ENCODE results near the gene PCED1B. TPM values are rescaled to one million over a fixed set of nuclear protein-coding genes. Genes with fewer than 3 reads are reported as not detected.

Gene PCED1B
- total RNA-seq, 1 donor from 2014 or later = 0.55 TPM

DNA sequence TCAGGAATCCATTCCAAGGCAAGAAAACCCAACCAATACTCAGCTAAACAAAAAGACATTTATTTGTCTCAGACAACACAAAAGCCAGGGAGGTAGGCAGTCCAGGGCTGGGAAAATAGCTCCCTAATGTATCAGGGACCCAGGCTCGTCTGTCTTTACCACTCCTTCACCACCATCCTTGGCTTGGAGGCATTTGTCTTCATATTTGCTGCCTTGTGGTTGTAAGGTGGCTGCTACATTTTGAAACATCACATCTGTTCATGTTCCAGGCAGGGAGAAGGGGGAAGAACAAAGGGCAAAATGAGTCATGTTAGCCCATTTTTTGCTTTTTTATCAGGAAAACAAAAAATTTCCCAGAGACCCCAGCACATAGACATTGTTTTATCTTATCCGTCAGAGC is 44.8 kb upstream of the PCED1B start:
- Histone ChIP-seq H3K36me3 (no peaks in the 10 kb centered on the region), H3K4me3 (no peak overlapping the region), H3K9me3 (replicated peaks) (no peaks in the 10 kb centered on the region), H3K27ac (replicated peaks) (no peak overlapping the region), H3K27me3 (ENCODE audit: low read depth) (peaks cover 8% of the 10 kb centered on the region), H3K4me1 (peaks cover 6% of the 10 kb centered on the region)
- intact Hi-C loops (cut with micrococcal nuclease) = loop anchor here (10.0 kb wide), 2 partner anchors 270 to 360 kb away; no protein-coding TSS in a partner anchor
- no peak for DNase-seq
- TF ChIP-seq, protein P1, sequence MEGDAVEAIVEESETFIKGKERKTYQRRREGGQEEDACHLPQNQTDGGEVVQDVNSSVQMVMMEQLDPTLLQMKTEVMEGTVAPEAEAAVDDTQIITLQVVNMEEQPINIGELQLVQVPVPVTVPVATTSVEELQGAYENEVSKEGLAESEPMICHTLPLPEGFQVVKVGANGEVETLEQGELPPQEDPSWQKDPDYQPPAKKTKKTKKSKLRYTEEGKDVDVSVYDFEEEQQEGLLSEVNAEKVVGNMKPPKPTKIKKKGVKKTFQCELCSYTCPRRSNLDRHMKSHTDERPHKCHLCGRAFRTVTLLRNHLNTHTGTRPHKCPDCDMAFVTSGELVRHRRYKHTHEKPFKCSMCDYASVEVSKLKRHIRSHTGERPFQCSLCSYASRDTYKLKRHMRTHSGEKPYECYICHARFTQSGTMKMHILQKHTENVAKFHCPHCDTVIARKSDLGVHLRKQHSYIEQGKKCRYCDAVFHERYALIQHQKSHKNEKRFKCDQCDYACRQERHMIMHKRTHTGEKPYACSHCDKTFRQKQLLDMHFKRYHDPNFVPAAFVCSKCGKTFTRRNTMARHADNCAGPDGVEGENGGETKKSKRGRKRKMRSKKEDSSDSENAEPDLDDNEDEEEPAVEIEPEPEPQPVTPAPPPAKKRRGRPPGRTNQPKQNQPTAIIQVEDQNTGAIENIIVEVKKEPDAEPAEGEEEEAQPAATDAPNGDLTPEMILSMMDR (IDR thresholded peaks at IDR 0.05; ENCODE audit: borderline replicate concordance) = no peak

DNA sequence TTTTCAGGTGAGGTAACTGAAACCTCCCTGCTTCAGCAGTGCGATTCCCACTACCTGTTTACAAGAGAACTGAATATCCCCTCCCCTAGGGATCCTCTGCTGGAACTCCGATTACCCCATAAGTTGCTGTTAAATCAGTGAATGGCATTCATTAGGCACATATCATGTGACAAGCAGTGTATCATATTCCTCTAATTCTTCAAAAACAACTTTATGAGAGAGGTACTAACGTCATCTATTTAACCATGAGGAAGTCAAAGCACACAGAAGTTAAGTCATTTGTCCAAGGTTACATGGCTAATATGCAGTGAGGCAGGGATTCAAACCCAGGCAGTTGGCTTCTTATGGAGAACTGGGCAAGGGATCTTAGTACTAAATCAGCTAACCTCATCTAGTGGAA is 43.9 kb upstream of the PCED1B start:
- Histone ChIP-seq H3K4me3 (no peak overlapping the region), H3K27me3 (ENCODE audit: low read depth) (peaks cover 8% of the 10 kb centered on the region), H3K36me3 (no peaks in the 10 kb centered on the region), H3K4me1 (peaks cover 6% of the 10 kb centered on the region), H3K9me3 (replicated peaks) (no peaks in the 10 kb centered on the region), H3K27ac (replicated peaks) (no peak overlapping the region)
- intact Hi-C loops (cut with micrococcal nuclease) = loop anchor here (10.0 kb wide), 2 partner anchors 269 to 359 kb away; no protein-coding TSS in a partner anchor
- TF ChIP-seq, protein P1 (IDR thresholded peaks at IDR 0.05; ENCODE audit: borderline replicate concordance) = no peak
- DNase-seq = no peak

DNA sequence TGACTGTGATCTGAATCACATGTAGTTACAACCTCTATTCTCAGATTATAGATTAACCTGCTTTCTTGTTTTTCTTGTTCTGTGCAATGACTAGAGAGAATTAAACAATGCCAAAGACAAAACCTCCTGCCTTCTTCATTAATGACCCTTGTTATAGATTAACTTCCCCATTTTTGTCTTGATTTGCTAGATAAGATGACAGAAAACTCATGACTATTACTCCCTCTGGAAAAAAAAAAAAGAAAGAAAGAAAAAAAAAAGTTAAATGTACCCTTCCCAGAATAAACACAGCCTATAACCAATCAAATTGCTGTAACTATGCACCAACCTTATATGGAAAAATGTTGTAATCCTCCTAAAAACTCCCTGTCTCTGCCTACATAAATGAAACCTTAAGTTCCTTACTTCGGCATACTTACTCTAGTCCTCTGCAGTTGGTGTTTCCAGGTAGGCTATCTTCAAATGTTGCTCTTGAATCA is 41.1 kb upstream of the PCED1B start:
- H3K36me3 ChIP-seq = no peaks in the 10 kb centered on the region
- peaks cover 8% of the 10 kb centered on the region for H3K27me3 ChIP-seq (ENCODE audit: low read depth)
- intact Hi-C loops (cut with micrococcal nuclease) = loop anchor here (10.0 kb wide), 2 partner anchors 266 to 356 kb away; no protein-coding TSS in a partner anchor
- DNase-seq = no peak
- H3K27ac ChIP-seq (replicated peaks) = no peak overlapping the region
- no peaks in the 10 kb centered on the region for H3K4me1 ChIP-seq
- H3K9me3 ChIP-seq (replicated peaks) = peaks cover 14% of the 10 kb centered on the region
- H3K4me3 ChIP-seq = no peak overlapping the region
- TF ChIP-seq, protein P1 (IDR thresholded peaks at IDR 0.05; ENCODE audit: borderline replicate concordance) = no peak

DNA sequence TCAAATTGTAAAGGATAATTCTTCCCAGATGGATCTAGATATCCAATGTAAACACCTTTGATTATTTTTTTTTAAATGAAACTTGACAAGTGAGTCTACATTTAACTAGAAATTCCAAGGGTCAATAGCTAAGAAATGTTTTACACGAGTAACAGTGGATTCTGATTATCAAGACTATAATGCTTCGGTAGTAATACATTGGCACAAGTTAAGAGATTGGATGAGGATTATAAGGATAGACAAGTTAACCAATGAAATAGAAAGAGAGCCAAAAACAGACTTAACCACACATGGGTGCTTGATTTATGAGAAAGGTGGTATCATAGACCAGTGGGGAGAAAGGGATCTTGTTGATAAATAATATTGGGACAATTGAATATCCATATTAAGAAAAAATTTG is 40.3 kb upstream of the PCED1B start:
- no peak for DNase-seq
- H3K4me3 ChIP-seq = no peak overlapping the region
- H3K4me1 ChIP-seq = no peaks in the 10 kb centered on the region
- H3K36me3 ChIP-seq = no peaks in the 10 kb centered on the region
- H3K27ac ChIP-seq (replicated peaks) = no peak overlapping the region
- H3K27me3 ChIP-seq (ENCODE audit: low read depth) = peaks cover 8% of the 10 kb centered on the region
- intact Hi-C loops (cut with micrococcal nuclease) = loop anchor here (10.0 kb wide), 2 partner anchors 266 to 356 kb away; no protein-coding TSS in a partner anchor
- peaks cover 14% of the 10 kb centered on the region for H3K9me3 ChIP-seq (replicated peaks)
- TF ChIP-seq, protein P1 (IDR thresholded peaks at IDR 0.05; ENCODE audit: borderline replicate concordance) = no peak

DNA sequence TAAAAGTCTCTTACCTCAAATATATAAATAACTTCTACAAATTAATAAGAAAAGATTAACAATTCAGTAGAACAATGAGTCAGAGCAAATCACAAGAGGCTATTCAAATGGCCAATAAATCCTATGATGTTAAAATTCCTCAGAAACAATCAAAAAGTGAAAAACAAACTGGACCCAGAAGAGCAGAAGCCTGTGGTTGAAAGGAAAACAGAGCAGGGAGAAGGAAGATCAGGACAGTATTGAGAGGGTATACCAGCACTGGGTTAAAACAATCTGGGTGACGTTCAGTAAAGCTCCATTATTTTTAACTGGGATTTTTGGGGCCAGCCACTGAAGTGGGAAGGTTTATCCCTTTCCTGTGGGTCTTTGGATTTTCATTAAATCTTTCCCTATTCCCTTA is 39.7 kb upstream of the PCED1B start:
- TF ChIP-seq, protein P1 (IDR thresholded peaks at IDR 0.05; ENCODE audit: borderline replicate concordance) = no peak
- no peaks in the 10 kb centered on the region for H3K4me1 ChIP-seq
- peaks cover 14% of the 10 kb centered on the region for H3K9me3 ChIP-seq (replicated peaks)
- DNase-seq = no peak
- no peaks in the 10 kb centered on the region for H3K36me3 ChIP-seq
- peaks cover 8% of the 10 kb centered on the region for H3K27me3 ChIP-seq (ENCODE audit: low read depth)
- H3K27ac ChIP-seq (replicated peaks) = no peak overlapping the region
- intact Hi-C loops (cut with micrococcal nuclease) = loop anchor here (10.0 kb wide), 2 partner anchors 265 to 355 kb away; no protein-coding TSS in a partner anchor
- no peak overlapping the region for H3K4me3 ChIP-seq

All from left ventricle myocardium inferior (tissue), 1 donor.